ENCODE results near the gene FRS2.

FRS2 gene

DNA sequence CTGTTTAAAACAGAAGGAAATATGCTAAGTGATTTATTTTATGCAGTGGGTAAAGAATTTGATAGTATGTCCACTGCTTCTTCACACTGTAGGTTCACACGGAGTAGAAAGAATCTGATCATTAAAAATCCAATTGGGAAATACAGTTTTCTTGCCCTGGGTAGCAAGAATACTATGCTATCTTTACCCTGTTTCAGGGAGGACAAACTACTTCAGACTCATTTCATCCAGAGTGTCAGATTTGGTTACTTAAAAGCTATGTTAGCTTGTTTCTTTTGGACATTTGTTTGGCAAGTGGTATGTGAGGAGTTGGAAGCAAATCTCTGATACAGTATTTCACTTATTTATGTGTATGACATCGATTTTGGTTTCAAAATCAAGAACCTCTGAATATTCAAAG lies 4.3 kb downstream of the FRS2 start:
- Histone ChIP-seq H3K4me1 (ENCODE audit: low read length) (peaks cover 16% of the 10 kb centered on the region), H3K9me3 (ENCODE audit: insufficient read depth, low read length) (no peaks in the 10 kb centered on the region), H3K9ac (ENCODE audit: low read length) (no peak overlapping the region), H3K27me3 (ENCODE audit: low read depth, low read length) (no peaks in the 10 kb centered on the region), H3K4me2 (ENCODE audit: low read length) (no peak overlapping the region), H3K4me3 (ENCODE audit: low read length) (no peak overlapping the region), H3K36me3 (replicated peaks; ENCODE audit: low read depth, low read length) (no peaks in the 10 kb centered on the region), H2AFZ (ENCODE audit: low read depth, low read length) (no peak overlapping the region), H3K79me2 (ENCODE audit: low read length) (peaks cover 87% of the 10 kb centered on the region), H3K27ac (ENCODE audit: low read length) (no peak overlapping the region), H4K20me1 (ENCODE audit: insufficient read depth, low read length) (peaks cover 36% of the 10 kb centered on the region)
- TF ChIP-seq CTCF (IDR thresholded peaks at IDR 0.05; ENCODE audit: low read depth, low read length) (no peak), EZH2phosphoT487 (IDR thresholded peaks at IDR 0.05; ENCODE audit: low read depth) (no peak)

DNA sequence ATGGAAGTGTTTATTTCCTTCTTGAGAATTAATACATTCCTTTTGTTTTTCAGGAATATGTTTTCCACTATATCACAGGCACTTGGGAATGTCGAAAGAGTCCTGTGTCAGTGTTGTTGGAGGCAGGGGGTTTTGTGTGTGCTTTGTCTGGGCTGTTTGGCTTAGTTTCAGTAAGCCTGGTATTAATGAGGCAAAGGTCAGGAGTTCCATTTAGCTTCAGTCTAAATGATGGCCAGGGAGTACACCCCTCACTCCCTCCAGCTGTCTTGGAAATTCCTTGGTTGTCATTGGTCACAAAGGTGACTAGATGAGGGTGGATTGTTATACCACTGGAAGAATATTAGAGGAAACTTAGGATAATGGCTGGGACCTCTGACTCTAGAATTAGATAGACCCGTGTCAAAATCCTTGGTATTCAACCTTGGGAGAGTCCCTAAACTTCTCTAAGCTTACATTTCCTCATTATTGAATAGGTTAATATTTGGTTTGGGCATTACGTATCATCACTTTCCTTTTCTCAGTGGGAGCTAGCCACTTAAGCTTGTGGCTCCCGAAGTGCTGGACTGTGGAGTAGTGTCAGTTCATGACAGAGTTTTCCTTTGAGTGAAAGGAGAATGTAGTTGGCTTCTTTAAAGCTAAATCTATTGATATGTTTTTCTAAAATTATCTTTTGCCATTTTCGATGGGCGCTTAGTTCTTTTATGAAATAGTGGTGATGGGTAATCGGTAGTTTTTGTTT lies 5.2 kb downstream of the FRS2 start:
- peaks cover 23% of the 10 kb centered on the region for H3K4me1 ChIP-seq (ENCODE audit: low read length)
- no peak overlapping the region for H3K4me3 ChIP-seq (ENCODE audit: low read length)
- H3K36me3 ChIP-seq (replicated peaks; ENCODE audit: low read depth, low read length): no peaks in the 10 kb centered on the region
- no peak overlapping the region for H3K9ac ChIP-seq (ENCODE audit: low read length)
- peaks cover 36% of the 10 kb centered on the region for H4K20me1 ChIP-seq (ENCODE audit: insufficient read depth, low read length)
- H3K9me3 ChIP-seq (ENCODE audit: insufficient read depth, low read length): no peaks in the 10 kb centered on the region
- H3K4me2 ChIP-seq (ENCODE audit: low read length): no peak overlapping the region
- no peak for TF ChIP-seq EZH2phosphoT487 (IDR thresholded peaks at IDR 0.05; ENCODE audit: low read depth)
- TF ChIP-seq CTCF (IDR thresholded peaks at IDR 0.05; ENCODE audit: low read depth, low read length): no peak
- peaks cover 94% of the 10 kb centered on the region for H3K79me2 ChIP-seq (ENCODE audit: low read length)
- H3K27me3 ChIP-seq (ENCODE audit: low read depth, low read length): no peaks in the 10 kb centered on the region
- no peak overlapping the region for H2AFZ ChIP-seq (ENCODE audit: low read depth, low read length)
- H3K27ac ChIP-seq (ENCODE audit: low read length): no peak overlapping the region

- H3K4me3 ChIP-seq (ENCODE audit: low read length): no peak overlapping the region
- no peak overlapping the region for H3K27ac ChIP-seq (ENCODE audit: low read length)
- H3K27me3 ChIP-seq (ENCODE audit: low read depth, low read length): no peaks in the 10 kb centered on the region
- H3K79me2 ChIP-seq (ENCODE audit: low read length): peaks cover 94% of the 10 kb centered on the region
- peaks cover 34% of the 10 kb centered on the region for H4K20me1 ChIP-seq (ENCODE audit: insufficient read depth, low read length)
- no peak overlapping the region for H2AFZ ChIP-seq (ENCODE audit: low read depth, low read length)
- H3K36me3 ChIP-seq (replicated peaks; ENCODE audit: low read depth, low read length): no peaks in the 10 kb centered on the region
- no peak overlapping the region for H3K9ac ChIP-seq (ENCODE audit: low read length)
- H3K4me2 ChIP-seq (ENCODE audit: low read length): no peak overlapping the region
- no peak for TF ChIP-seq CTCF (IDR thresholded peaks at IDR 0.05; ENCODE audit: low read depth, low read length)
- no peak for TF ChIP-seq EZH2phosphoT487 (IDR thresholded peaks at IDR 0.05; ENCODE audit: low read depth)
- peaks cover 18% of the 10 kb centered on the region for H3K4me1 ChIP-seq (ENCODE audit: low read length)
- no peaks in the 10 kb centered on the region for H3K9me3 ChIP-seq (ENCODE audit: insufficient read depth, low read length)
Measured at GRCh38 chr12:69476276-69477017, 6.3 kb downstream of the FRS2 start.

DNA sequence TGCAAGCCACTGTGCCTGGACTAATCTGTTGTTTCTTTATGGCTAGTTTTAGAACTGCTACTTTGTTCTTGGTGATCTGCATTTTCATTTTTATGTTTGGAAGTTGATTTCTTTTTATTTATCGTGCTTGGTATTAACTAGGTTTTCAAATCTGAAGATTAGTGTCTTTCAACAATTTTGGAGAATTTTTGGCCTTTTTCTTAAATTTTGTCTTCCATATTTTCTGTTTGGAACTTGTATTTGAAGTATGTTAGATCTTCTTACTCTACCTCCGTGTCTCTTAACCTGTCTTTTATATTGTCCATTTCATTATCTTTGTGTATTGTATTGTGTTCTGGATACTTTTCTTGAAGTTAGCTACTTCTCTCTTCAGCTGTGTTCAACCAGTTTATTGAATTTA lies 9.5 kb downstream of the FRS2 start:
- Histone ChIP-seq H2AFZ (ENCODE audit: low read depth, low read length) (no peak overlapping the region), H3K4me2 (ENCODE audit: low read length) (no peak overlapping the region), H3K79me2 (ENCODE audit: low read length) (peaks cover 92% of the 10 kb centered on the region), H3K9me3 (ENCODE audit: insufficient read depth, low read length) (no peaks in the 10 kb centered on the region), H3K27me3 (ENCODE audit: low read depth, low read length) (no peaks in the 10 kb centered on the region), H4K20me1 (ENCODE audit: insufficient read depth, low read length) (peaks cover 28% of the 10 kb centered on the region; the same call in 1 of the 2 replicates), H3K27ac (ENCODE audit: low read length) (no peak overlapping the region), H3K36me3 (replicated peaks; ENCODE audit: low read depth, low read length) (peaks cover 3% of the 10 kb centered on the region), H3K4me1 (ENCODE audit: low read length) (peaks cover 12% of the 10 kb centered on the region), H3K4me3 (ENCODE audit: low read length) (no peak overlapping the region), H3K9ac (ENCODE audit: low read length) (no peak overlapping the region)
- no peak for TF ChIP-seq EZH2phosphoT487 (IDR thresholded peaks at IDR 0.05; ENCODE audit: low read depth)
- TF ChIP-seq CTCF (IDR thresholded peaks at IDR 0.05; ENCODE audit: low read depth, low read length): no peak
